Testis (tissue), 2 donors: Measurements from ENCODE around the gene PGAM4.

Experiments
- POLR2A ChIP-seq: fragments of 450-650 bp; IDR thresholded peaks from one replicate; pipeline ENCODE4 v1.6.1; 2017; ENCODE audit warnings: antibody characterized with exemption, mild to moderate bottlenecking, moderate library complexity
- TF ChIP-seq, protein P1 (sequence below), 3 experiments: fragments of 450-650 bp in 2 of 3; fragments of 200-600 bp in 1 of 3; sonication (generic) in 1 of 3; IDR thresholded peaks; one replicate each; pipeline ENCODE4 v1.5.1; 2016 to 2019; ENCODE audit warnings: antibody characterized with exemption in 3 of 3, mild to moderate bottlenecking in 2 of 3, moderate library complexity in 1 of 3

DNA sequence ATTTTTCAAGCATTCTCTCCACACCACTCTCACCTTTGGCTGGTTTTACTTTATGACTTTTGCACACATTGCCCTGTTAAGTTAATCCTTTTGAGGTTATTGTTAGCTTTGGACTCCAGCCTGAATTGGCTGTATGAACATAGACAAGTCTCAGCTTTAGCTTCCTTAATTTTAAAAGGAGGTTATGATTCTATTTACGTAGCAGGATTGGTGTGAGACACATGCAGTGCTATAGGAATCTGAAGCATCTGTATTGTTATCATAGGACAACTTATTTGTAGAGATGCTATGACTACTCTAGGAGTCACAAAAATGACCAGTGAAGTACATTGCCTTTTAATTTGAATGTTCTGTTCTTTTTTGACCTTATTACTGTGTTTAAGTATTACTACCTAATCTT lies 15.7 kb downstream of the PGAM4 start:
- TF ChIP-seq, protein P1, sequence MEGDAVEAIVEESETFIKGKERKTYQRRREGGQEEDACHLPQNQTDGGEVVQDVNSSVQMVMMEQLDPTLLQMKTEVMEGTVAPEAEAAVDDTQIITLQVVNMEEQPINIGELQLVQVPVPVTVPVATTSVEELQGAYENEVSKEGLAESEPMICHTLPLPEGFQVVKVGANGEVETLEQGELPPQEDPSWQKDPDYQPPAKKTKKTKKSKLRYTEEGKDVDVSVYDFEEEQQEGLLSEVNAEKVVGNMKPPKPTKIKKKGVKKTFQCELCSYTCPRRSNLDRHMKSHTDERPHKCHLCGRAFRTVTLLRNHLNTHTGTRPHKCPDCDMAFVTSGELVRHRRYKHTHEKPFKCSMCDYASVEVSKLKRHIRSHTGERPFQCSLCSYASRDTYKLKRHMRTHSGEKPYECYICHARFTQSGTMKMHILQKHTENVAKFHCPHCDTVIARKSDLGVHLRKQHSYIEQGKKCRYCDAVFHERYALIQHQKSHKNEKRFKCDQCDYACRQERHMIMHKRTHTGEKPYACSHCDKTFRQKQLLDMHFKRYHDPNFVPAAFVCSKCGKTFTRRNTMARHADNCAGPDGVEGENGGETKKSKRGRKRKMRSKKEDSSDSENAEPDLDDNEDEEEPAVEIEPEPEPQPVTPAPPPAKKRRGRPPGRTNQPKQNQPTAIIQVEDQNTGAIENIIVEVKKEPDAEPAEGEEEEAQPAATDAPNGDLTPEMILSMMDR (IDR thresholded peaks at IDR 0.05): no peak
- TF ChIP-seq POLR2A: no peak
